Mucosa of stomach (tissue), 1 donor: Measurements from ENCODE around the gene SPACA7.

ENCODE experiments used
- H3K27me3 ChIP-seq: one replicate; pipeline ENCODE4 v1.7.0; 2013; ENCODE audit warnings: mild to moderate bottlenecking, low read length; ENCODE audit not compliant: control insufficient read depth, insufficient read depth
- H3K36me3 ChIP-seq: one replicate; pipeline ENCODE4 v1.7.0; 2013; ENCODE audit warnings: low read length; ENCODE audit not compliant: control insufficient read depth, insufficient read depth
- H3K4me1 ChIP-seq: one replicate; pipeline ENCODE4 v1.7.0; 2013; ENCODE audit warnings: mild to moderate bottlenecking, low read length; ENCODE audit not compliant: control insufficient read depth, insufficient read depth
- H3K4me3 ChIP-seq: one replicate; pipeline ENCODE4 v1.7.0; 2013; ENCODE audit warnings: low read length
- H3K9ac ChIP-seq: one replicate; pipeline ENCODE4 v1.7.0; 2013; ENCODE audit warnings: mild to moderate bottlenecking, low read length, moderate library complexity
- H3K9me3 ChIP-seq: one replicate; pipeline ENCODE4 v1.7.0; 2013; ENCODE audit warnings: mild to moderate bottlenecking, low read length, moderate library complexity; ENCODE audit not compliant: control insufficient read depth
- donor health status: Pancreatic carcinoma.

SPACA7 gene

DNA sequence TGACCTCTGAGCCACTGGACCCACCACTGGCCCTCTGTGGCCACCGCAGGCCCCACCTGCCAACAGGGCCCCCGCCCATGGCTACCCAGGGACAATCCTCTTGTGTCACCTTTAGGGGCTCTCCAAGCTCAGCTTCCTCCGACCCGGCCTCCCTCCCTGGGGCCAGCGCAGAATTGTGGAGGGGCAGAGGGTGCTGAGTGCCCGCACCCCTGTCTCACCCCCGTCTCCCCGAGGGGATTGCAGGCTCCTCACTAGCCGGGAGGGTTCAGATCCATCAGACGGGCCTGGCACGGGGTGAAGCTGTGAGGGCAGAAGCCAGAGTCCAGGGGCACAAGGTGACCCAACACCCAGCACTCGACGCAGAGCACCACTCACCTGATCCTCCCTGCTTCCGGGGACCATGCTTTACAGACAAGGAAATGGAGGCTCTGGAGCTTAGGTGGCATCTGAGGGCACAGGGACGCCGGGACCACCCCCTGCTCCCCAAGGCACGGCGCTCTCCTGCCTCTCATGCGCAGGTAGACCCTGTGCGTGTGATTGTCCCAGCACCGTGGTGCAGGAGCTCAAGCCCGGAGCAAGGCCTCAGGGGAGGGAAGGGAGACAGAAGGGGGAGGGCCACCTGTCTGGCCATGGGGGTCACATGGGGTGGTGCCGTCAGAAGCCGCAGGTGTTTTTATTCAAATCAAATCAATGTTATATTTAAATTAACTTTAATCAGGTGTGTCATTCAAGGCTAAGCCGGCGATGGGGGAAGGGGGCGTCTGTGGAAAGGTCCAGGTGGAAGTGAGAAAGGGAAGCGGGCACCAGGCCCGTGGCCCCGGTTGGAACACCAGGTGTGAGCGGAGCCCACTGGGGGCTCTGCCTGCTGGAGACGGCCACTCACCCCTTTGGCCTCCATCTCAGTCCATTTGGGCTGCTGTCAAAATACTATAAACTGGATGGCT lies 21.6 kb upstream of the SPACA7 start:
- H3K4me1 ChIP-seq = no peaks in the 10 kb centered on the region
- H3K9ac ChIP-seq = no peak overlapping the region
- H3K27me3 ChIP-seq = no peaks in the 10 kb centered on the region
- H3K36me3 ChIP-seq = no peaks in the 10 kb centered on the region
- no peaks in the 10 kb centered on the region for H3K9me3 ChIP-seq
- H3K4me3 ChIP-seq = no peak overlapping the region

DNA sequence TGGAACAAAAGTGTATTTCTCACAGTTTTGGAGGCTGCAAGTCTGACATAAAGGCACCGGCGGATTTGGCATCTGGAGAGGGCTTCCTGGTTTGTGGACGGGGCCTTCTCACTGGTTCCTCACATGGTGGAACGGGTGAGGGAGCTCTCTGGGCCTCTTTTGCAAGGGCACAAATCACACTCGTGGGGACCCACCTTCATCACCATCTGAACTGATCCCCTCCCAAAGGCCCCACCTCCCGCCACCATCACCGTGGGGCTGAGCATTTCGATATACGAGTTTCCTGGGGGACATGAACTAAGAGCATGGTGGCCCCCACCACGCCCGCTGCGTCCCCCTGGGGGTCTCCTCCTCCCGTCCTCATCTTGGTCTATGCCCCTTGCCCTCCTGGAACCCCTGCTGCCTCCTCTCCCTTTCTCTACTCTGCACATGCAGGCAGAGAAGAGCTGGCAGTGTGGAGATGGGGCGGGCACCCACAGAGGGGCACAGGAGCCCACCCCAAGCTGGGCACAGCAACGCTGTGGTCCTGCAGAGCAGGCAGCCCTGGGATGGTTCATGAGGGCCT lies 20.8 kb upstream of the SPACA7 start:
- no peak overlapping the region for H3K4me3 ChIP-seq
- no peaks in the 10 kb centered on the region for H3K27me3 ChIP-seq
- H3K9ac ChIP-seq = no peak overlapping the region
- no peaks in the 10 kb centered on the region for H3K9me3 ChIP-seq
- H3K36me3 ChIP-seq = no peaks in the 10 kb centered on the region
- H3K4me1 ChIP-seq = no peaks in the 10 kb centered on the region

- Histone ChIP-seq H3K4me3 (no peak overlapping the region), H3K4me1 (no peaks in the 10 kb centered on the region), H3K36me3 (no peaks in the 10 kb centered on the region), H3K9ac (no peak overlapping the region), H3K9me3 (no peaks in the 10 kb centered on the region), H3K27me3 (no peaks in the 10 kb centered on the region)
These were observed 20.0 kb upstream of the SPACA7 start for GRCh38 chr13:112356190-112356589.

DNA sequence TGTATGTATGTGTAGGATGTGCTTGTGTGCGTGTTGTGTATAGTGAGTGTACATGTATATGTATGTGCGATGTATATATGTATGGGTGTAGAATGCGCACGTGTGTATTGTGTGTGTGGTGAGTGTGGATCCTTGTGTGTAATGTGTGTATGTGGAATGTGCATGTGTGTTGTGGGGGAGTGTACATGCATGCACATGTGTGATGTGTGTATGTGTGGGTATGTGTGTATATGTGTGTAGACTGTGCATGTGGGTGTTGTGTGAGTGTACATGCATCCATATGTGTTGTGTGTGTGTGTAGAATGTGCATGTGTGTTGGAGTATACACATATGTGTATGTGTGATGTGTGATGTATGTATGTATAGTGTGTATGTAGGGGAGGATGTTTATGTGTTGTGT lies 18.0 kb upstream of the SPACA7 start:
- no peaks in the 10 kb centered on the region for H3K36me3 ChIP-seq
- no peaks in the 10 kb centered on the region for H3K4me1 ChIP-seq
- no peaks in the 10 kb centered on the region for H3K9me3 ChIP-seq
- no peak overlapping the region for H3K9ac ChIP-seq
- H3K4me3 ChIP-seq = no peak overlapping the region
- H3K27me3 ChIP-seq = no peaks in the 10 kb centered on the region

GRCh38 chr13:112362021-112362420 lies 14.1 kb upstream of the SPACA7 start:
- Histone ChIP-seq H3K27me3 (peaks cover 4% of the 10 kb centered on the region), H3K9ac (no peak overlapping the region), H3K36me3 (no peaks in the 10 kb centered on the region), H3K9me3 (no peaks in the 10 kb centered on the region), H3K4me1 (no peaks in the 10 kb centered on the region), H3K4me3 (no peak overlapping the region)

DNA sequence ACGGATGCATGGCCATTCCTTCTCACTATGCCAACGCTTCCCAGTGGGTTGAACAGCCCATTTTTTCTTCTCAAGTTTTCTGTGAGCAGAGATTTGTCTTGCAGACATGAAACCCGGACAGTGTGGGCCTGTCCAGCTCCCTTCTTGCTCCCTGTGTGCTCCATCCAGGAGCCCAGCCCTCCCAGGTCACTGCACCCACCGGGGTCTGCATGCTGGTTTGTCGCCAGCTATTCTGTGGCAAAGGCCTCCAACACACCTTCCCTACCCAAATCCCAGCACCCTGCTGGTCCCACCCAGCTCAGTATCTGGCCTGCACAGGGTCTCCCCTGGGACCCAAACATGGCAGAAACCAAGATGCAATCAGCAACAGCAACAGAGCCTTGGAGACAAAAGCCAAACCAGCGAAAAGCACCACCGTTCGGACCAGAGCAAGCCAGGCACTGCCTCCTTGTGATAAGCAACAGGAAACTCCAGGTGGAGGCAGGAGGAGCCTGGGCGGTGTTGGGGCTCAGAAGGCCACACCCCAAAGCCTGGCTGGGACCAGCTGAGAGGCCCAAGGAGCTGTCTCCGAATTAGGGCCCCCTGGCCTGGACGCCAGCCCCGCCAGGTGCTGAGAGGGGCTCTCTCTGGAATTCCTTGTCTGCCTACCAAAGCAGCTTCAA lies 12.2 kb upstream of the SPACA7 start:
- H3K9me3 ChIP-seq = no peaks in the 10 kb centered on the region

DNA sequence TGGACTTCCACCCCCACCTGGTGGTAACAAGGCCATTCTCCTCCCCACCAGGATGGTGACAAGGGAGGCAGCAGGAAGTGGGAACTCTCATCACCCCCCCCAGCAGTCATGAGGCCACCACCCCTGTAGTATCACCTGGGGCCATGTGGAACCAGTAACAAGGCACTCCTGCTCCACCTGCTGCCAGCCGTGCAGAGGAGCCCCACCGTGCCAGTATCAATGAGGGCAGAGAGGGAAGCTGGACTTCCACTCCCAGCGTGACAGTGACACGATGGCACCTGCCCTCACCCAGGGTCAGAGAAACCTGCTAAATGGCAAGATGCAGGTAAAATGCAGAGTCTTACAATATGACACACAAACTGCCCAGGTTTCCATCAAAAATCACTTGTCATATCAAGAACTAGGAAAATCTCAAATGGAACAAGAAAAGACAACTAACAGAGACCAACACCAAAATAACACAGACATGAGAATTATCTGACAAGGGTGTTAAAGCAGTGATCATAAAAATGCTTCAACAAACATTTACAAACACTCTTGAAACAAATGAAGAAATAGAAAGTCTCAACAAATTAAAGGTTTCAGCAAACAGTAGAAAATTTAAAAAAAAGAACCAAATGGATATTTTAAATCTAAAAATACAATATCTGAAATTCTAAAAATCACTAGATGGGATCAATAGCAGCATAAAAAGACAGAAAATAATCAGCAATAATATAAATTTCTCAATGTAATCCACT lies 9.1 kb upstream of the SPACA7 start:
- peaks cover 4% of the 10 kb centered on the region for H3K27me3 ChIP-seq
- no peak overlapping the region for H3K4me3 ChIP-seq
- H3K9ac ChIP-seq = no peak overlapping the region
- H3K4me1 ChIP-seq = no peaks in the 10 kb centered on the region
- H3K9me3 ChIP-seq = no peaks in the 10 kb centered on the region
- no peaks in the 10 kb centered on the region for H3K36me3 ChIP-seq

More for the DNA sequence above, 12.2 kb upstream of the SPACA7 start:
- H3K4me3 ChIP-seq = no peak overlapping the region
- H3K9ac ChIP-seq = no peak overlapping the region
- H3K4me1 ChIP-seq = no peaks in the 10 kb centered on the region
- no peaks in the 10 kb centered on the region for H3K36me3 ChIP-seq
- H3K27me3 ChIP-seq = peaks cover 4% of the 10 kb centered on the region

DNA sequence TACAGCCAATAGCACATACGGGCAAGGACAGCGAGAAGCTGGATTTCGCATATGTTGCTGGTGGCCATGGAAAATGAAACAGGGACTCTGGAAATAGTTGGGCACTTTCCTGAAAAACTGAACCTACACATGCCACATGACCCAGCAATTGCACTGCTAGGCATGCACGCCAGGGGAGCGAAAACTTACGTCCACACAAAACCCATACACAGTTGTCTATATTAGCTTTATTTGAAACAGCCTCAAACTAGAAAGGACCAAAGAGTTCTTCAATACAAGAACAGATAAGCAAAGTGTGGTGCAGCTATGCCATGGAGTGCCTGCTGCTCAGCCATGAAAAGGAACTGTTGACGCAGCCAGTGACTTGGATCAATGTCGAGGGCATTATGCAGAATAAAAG lies 7.3 kb upstream of the SPACA7 start:
- Histone ChIP-seq H3K9ac (no peak overlapping the region), H3K36me3 (no peaks in the 10 kb centered on the region), H3K4me3 (no peak overlapping the region), H3K4me1 (no peaks in the 10 kb centered on the region), H3K9me3 (no peaks in the 10 kb centered on the region), H3K27me3 (peaks cover 4% of the 10 kb centered on the region)

GRCh38 chr13:112370311-112370710 lies 5.8 kb upstream of the SPACA7 start:
- H3K9me3 ChIP-seq = no peaks in the 10 kb centered on the region
- no peak overlapping the region for H3K9ac ChIP-seq
- H3K4me3 ChIP-seq = no peak overlapping the region
- no peaks in the 10 kb centered on the region for H3K4me1 ChIP-seq
- no peaks in the 10 kb centered on the region for H3K36me3 ChIP-seq
- H3K27me3 ChIP-seq = no peaks in the 10 kb centered on the region

DNA sequence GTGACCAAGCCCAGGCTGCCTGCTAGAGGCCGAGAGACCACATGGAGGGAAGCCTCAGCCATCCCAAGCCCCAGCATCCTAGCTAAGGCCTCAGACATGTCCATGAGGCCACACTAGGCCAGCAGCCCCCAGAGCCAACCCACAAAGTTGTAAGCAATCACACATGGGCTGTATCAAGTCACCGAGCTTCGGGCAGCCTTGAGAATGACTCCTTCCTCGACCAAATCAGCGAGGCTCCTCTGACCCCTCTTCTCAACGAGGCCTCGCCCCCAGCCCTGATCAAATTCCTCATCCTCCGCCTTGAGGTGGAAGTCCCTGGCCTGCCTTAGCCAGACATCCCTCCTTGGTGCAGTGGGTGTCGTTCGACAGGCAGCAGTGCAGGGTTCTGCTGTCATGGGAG lies 1.9 kb upstream of the SPACA7 start:
- Histone ChIP-seq H3K27me3 (no peaks in the 10 kb centered on the region), H3K9ac (no peak overlapping the region), H3K36me3 (no peaks in the 10 kb centered on the region), H3K4me1 (no peaks in the 10 kb centered on the region), H3K4me3 (no peak overlapping the region), H3K9me3 (no peaks in the 10 kb centered on the region)

- H3K9me3 ChIP-seq = no peaks in the 10 kb centered on the region
- H3K4me3 ChIP-seq = no peak overlapping the region
- no peaks in the 10 kb centered on the region for H3K27me3 ChIP-seq
- no peaks in the 10 kb centered on the region for H3K36me3 ChIP-seq
- H3K4me1 ChIP-seq = no peaks in the 10 kb centered on the region
- H3K9ac ChIP-seq = no peak overlapping the region
These were observed 15.6 kb downstream of the SPACA7 start for GRCh38 chr13:112391746-112392145.

DNA sequence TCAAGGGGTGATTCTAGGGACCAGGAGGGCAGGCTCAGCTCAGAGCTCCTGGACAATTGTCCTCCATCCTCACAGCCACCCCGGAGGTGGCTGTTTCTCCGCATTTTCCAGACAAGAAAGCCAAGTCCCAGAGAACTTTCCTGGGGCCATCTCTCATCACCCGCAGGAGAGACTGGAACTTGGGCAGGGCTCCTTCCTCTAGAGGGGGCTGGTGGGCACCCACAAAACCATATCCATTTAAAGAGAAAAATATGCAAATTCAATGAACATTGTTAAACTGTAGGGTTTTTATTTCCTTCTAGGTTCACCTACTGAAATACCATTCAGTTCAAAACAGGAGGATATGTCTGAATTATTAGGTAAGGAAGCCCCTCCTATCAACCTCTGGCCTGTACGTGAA lies 16.6 kb downstream of the SPACA7 start:
- no peaks in the 10 kb centered on the region for H3K9me3 ChIP-seq
- no peaks in the 10 kb centered on the region for H3K27me3 ChIP-seq
- H3K9ac ChIP-seq = no peak overlapping the region
- H3K4me3 ChIP-seq = no peak overlapping the region
- H3K36me3 ChIP-seq = no peaks in the 10 kb centered on the region
- no peaks in the 10 kb centered on the region for H3K4me1 ChIP-seq
